Immature natural killer cell (primary cell): Measurements from ENCODE around the gene SLC25A12. TPM values are rescaled to one million over a fixed set of nuclear protein-coding genes. Genes with fewer than 3 reads are reported as not detected.
"Not testable (repeated sequence)": the region's sequence is repeated elsewhere in the genome, so short reads cannot be mapped to it uniquely, and the experiment has no call there.

Source experiments
- DNase-seq, 3 donors: peaks; one replicate each; pipeline ENCODE4 v3.0.0; 2022; ENCODE audit warnings: mixed read lengths in 1 of 3
- H3K27ac Mint-ChIP-seq, 6 donors: one replicate each; pipeline ENCODE4 v1.8.0; 2020; ENCODE audit warnings: mixed read lengths in 6 of 6, mild to moderate bottlenecking in 5 of 6, inconsistent platforms in 4 of 6, moderate library complexity in 3 of 6
- H3K27me3 Mint-ChIP-seq, 3 donors: one replicate each; pipeline ENCODE4 v1.8.0; 2020 to 2021; ENCODE audit warnings: low read depth in 3 of 3, mild to moderate bottlenecking in 3 of 3, mixed read lengths in 3 of 3, moderate library complexity in 3 of 3, inconsistent platforms in 1 of 3
- H3K36me3 Mint-ChIP-seq, 3 donors: one replicate each; pipeline ENCODE4 v1.8.0; 2020; ENCODE audit warnings: mixed read lengths in 3 of 3, inconsistent platforms in 2 of 3, mild to moderate bottlenecking in 2 of 3
- H3K4me1 Mint-ChIP-seq, 2 donors: one replicate each; pipeline ENCODE4 v1.8.0; 2020; ENCODE audit warnings: inconsistent platforms in 2 of 2, mild to moderate bottlenecking in 2 of 2, mixed read lengths in 2 of 2, moderate library complexity in 1 of 2
- H3K4me3 Mint-ChIP-seq, 5 donors: one replicate each; pipeline ENCODE4 v1.8.0; 2020; ENCODE audit warnings: mild to moderate bottlenecking in 5 of 5, mixed read lengths in 5 of 5, inconsistent platforms in 3 of 5, moderate library complexity in 3 of 5
- H3K9me3 Mint-ChIP-seq, 6 donors: one replicate each; pipeline ENCODE4 v1.8.0; 2020; ENCODE audit warnings: mild to moderate bottlenecking in 6 of 6, mixed read lengths in 6 of 6, inconsistent platforms in 4 of 6, moderate library complexity in 3 of 6
- polyA plus RNA-seq, 3 donors: library from polyadenylated mRNA; unstranded; fragments of 300-500 nt; fragmentation: Illumina TruSeq; gene quantifications; one replicate each; pipeline ENCODE4 v1.2.3, GENCODE V29; 2021

Gene SLC25A12
- polyA plus RNA-seq, 3 donors from 2014 or later = 14.1 to 19.8 (median 19.2) TPM

GRCh38 chr2:171909266-171909665 lies 15.2 kb upstream of the SLC25A12 start:
- Mint-ChIP-seq H3K4me3 (no peak overlapping the region), H3K36me3 (no peaks in the 10 kb centered on the region), H3K27me3 (peaks cover 0 to 4% (median 4%) of the 10 kb centered on the region in 3 donors), H3K9me3 (no peaks in the 10 kb centered on the region), H3K27ac (no peak overlapping the region), H3K4me1 (no peaks in the 10 kb centered on the region)
- DNase-seq = no peak

GRCh38 chr2:171908235-171908634 lies 14.2 kb upstream of the SLC25A12 start:
- Mint-ChIP-seq H3K36me3 (no peaks in the 10 kb centered on the region), H3K4me1 (no peaks in the 10 kb centered on the region), H3K4me3 (no peak overlapping the region), H3K27ac (no peak overlapping the region), H3K9me3 (no peaks in the 10 kb centered on the region), H3K27me3 (peaks cover 0 to 5% (median 5%) of the 10 kb centered on the region in 3 donors)
- DNase-seq = no peak

- H3K27me3 Mint-ChIP-seq = peaks cover 3 to 10% (median 5%) of the 10 kb centered on the region in 3 donors
- H3K36me3 Mint-ChIP-seq = no peaks in the 10 kb centered on the region
- peaks cover 0 to 1% (median 0%) of the 10 kb centered on the region in 6 donors for H3K9me3 Mint-ChIP-seq
- no peak overlapping the region for H3K4me3 Mint-ChIP-seq
- H3K4me1 Mint-ChIP-seq = no peaks in the 10 kb centered on the region
- DNase-seq = no peak
- no peak overlapping the region for H3K27ac Mint-ChIP-seq
Measured at GRCh38 chr2:171902840-171903420, 8.9 kb upstream of the SLC25A12 start.

- H3K4me1 Mint-ChIP-seq, H3K27ac Mint-ChIP-seq, H3K4me3 Mint-ChIP-seq, H3K36me3 Mint-ChIP-seq, H3K9me3 Mint-ChIP-seq, DNase-seq: not testable (repeated sequence)
- peaks cover 3 to 10% (median 8%) of the 10 kb centered on the region in 3 donors for H3K27me3 Mint-ChIP-seq
Measured at GRCh38 chr2:171899623-171900282, 5.7 kb upstream of the SLC25A12 start.

GRCh38 chr2:171895786-171896185 lies 1.7 kb upstream of the SLC25A12 start:
- peaks cover 3 to 12% (median 5%) of the 10 kb centered on the region in 3 donors for H3K27me3 Mint-ChIP-seq
- H3K4me1 Mint-ChIP-seq = peaks cover 19 to 31% of the 10 kb centered on the region in 2 donors
- no peak for DNase-seq
- peaks cover 0 to 6% (median 0%) of the 10 kb centered on the region in 3 donors for H3K36me3 Mint-ChIP-seq
- no peak overlapping the region for H3K27ac Mint-ChIP-seq
- peak overlapping the region in 1 of 5 donors; percentile 14 for H3K4me3 Mint-ChIP-seq
- peaks cover 0 to 1% (median 0%) of the 10 kb centered on the region in 6 donors for H3K9me3 Mint-ChIP-seq

- peaks cover 3 to 12% (median 5%) of the 10 kb centered on the region in 3 donors for H3K27me3 Mint-ChIP-seq
- DNase-seq = no peak
- peaks cover 0 to 1% (median 0%) of the 10 kb centered on the region in 6 donors for H3K9me3 Mint-ChIP-seq
- peak overlapping the region; percentile 55 to 89 (median 77) for H3K27ac Mint-ChIP-seq
- H3K36me3 Mint-ChIP-seq = peaks cover 0 to 6% (median 0%) of the 10 kb centered on the region in 3 donors
- peak overlapping the region; percentile 90 to 99 (median 95) for H3K4me3 Mint-ChIP-seq
- H3K4me1 Mint-ChIP-seq = peaks cover 19 to 32% of the 10 kb centered on the region in 2 donors
Measured at GRCh38 chr2:171894612-171894947, 536 bp upstream of the SLC25A12 start.

- Mint-ChIP-seq H3K4me1 (peaks cover 25 to 41% of the 10 kb centered on the region in 2 donors), H3K36me3 (peaks cover 0 to 6% (median 3%) of the 10 kb centered on the region in 3 donors), H3K9me3 (peaks cover 0 to 1% (median 0%) of the 10 kb centered on the region in 6 donors), H3K4me3 (peak overlapping the region; percentile 90 to 99 (median 95)), H3K27ac (peak overlapping the region; percentile 68 to 83 (median 82)), H3K27me3 (peaks cover 0 to 12% (median 3%) of the 10 kb centered on the region in 3 donors)
- DNase-seq = no peak
Measured at GRCh38 chr2:171893196-171893823, 734 bp downstream of the SLC25A12 start.

GRCh38 chr2:171889808-171890207 lies 4.2 kb downstream of the SLC25A12 start:
- Mint-ChIP-seq H3K4me1 (peaks cover 24 to 39% of the 10 kb centered on the region in 2 donors), H3K27me3 (peaks cover 0 to 7% (median 3%) of the 10 kb centered on the region in 3 donors), H3K27ac (no peak overlapping the region), H3K36me3 (peaks cover 0 to 6% (median 3%) of the 10 kb centered on the region in 3 donors), H3K9me3 (no peaks in the 10 kb centered on the region), H3K4me3 (no peak overlapping the region)
- DNase-seq = no peak

GRCh38 chr2:171889333-171889732 lies 4.7 kb downstream of the SLC25A12 start:
- Mint-ChIP-seq H3K4me3 (no peak overlapping the region), H3K27me3 (peaks cover 0 to 7% (median 3%) of the 10 kb centered on the region in 3 donors), H3K27ac (no peak overlapping the region), H3K9me3 (no peaks in the 10 kb centered on the region), H3K36me3 (peaks cover 0 to 6% (median 3%) of the 10 kb centered on the region in 3 donors), H3K4me1 (peaks cover 19 to 34% of the 10 kb centered on the region in 2 donors)
- DNase-seq = no peak

- H3K27ac Mint-ChIP-seq = peak overlapping the region in 1 of 6 donors; percentile 51
- no peak for DNase-seq
- H3K27me3 Mint-ChIP-seq = no peaks in the 10 kb centered on the region
- no peak overlapping the region for H3K4me3 Mint-ChIP-seq
- H3K36me3 Mint-ChIP-seq = no peaks in the 10 kb centered on the region
- no peaks in the 10 kb centered on the region for H3K9me3 Mint-ChIP-seq
- peaks cover 2 to 14% of the 10 kb centered on the region in 2 donors for H3K4me1 Mint-ChIP-seq
Measured at GRCh38 chr2:171883275-171883893, 10.7 kb downstream of the SLC25A12 start.

GRCh38 chr2:171882089-171882769 lies 11.8 kb downstream of the SLC25A12 start:
- no peaks in the 10 kb centered on the region for H3K9me3 Mint-ChIP-seq
- peaks cover 3 to 14% of the 10 kb centered on the region in 2 donors for H3K4me1 Mint-ChIP-seq
- no peaks in the 10 kb centered on the region for H3K27me3 Mint-ChIP-seq
- H3K4me3 Mint-ChIP-seq = no peak overlapping the region
- H3K36me3 Mint-ChIP-seq = no peaks in the 10 kb centered on the region
- H3K27ac Mint-ChIP-seq = no peak overlapping the region
- DNase-seq = no peak

- Mint-ChIP-seq H3K4me3 (no peak overlapping the region), H3K27ac (no peak overlapping the region)
- DNase-seq = no peak
Measured at GRCh38 chr2:171880774-171881173, 13.3 kb downstream of the SLC25A12 start.

GRCh38 chr2:171879865-171880264 lies 14.2 kb downstream of the SLC25A12 start:
- H3K27ac Mint-ChIP-seq = no peak overlapping the region
- DNase-seq = no peak
- no peaks in the 10 kb centered on the region for H3K9me3 Mint-ChIP-seq
- peaks cover 0 to 5% (median 5%) of the 10 kb centered on the region in 3 donors for H3K36me3 Mint-ChIP-seq
- no peak overlapping the region for H3K4me3 Mint-ChIP-seq
- H3K27me3 Mint-ChIP-seq = no peaks in the 10 kb centered on the region
- peaks cover 15 to 30% of the 10 kb centered on the region in 2 donors for H3K4me1 Mint-ChIP-seq

More at GRCh38 chr2:171880774-171881173, 13.3 kb downstream of the SLC25A12 start:
- Mint-ChIP-seq H3K36me3 (no peaks in the 10 kb centered on the region), H3K4me1 (peaks cover 11 to 22% of the 10 kb centered on the region in 2 donors), H3K27me3 (no peaks in the 10 kb centered on the region), H3K9me3 (no peaks in the 10 kb centered on the region)
